Measurements from ENCODE around the gene TP53TG5.

The TP53TG5 gene

GRCh38 chr20:45378191-45378590, at the start of gene TP53TG5:
TP53TG5 (minus strand) TSS chr20:45378325; CDS start chr20:45378236, 89 bp downstream.
- no peak for FAIRE-seq
- no peak for DNase-seq (ENCODE audit: insufficient read length, low spot score)

DNA sequence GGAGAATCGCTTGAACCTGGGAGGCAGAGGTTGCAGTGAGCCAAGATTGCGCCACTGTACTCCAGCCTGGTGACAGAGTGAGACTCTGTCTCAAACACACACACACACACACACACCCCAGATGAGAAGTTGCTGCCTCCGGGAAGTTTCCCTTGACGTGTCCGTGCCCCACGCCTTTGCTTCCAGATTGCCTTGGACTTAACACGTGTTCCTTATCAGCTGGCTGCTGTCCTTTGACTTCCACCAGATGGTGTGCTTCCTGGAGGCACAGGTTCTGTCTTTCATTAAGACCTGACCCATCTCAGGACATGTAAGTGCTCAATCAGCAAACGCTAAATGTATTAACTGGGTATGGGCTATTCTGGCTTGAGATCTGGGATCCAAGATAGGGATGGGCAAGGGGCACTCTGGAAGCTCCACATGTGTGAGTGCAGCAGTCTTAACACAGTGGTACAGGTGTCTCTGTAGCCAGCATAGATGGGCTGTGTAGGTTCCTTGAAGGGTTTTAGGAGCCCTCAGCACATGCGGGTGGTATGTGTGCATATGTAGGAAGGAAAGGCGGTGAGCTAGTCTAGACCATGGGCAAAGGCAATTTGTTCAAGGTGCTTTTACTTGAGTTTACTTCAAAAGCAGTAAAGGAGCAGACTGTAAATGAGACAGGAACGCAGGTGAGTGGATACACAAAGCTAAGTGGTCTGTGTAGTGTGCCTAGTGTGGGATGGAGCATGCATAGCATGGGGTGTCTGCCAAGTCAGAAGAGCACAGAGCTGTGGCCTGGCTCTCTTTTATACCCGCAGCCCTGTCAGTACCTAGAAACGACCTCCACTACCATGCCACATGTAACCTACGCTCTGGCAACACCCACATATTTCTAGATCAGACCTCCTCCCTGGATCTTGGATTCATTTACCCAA, 49.4 kb upstream of the TP53TG5 start:
- FAIRE-seq (no peak), DNase-seq (ENCODE audit: insufficient read length, low spot score) (no peak)

- FAIRE-seq (no peak), DNase-seq (ENCODE audit: insufficient read length, low spot score) (no peak)
Measured at GRCh38 chr20:45426320-45427016, 48.3 kb upstream of the TP53TG5 start.

- FAIRE-seq (no peak), DNase-seq (ENCODE audit: insufficient read length, low spot score) (no peak)
Measured at GRCh38 chr20:45425561-45425960, 47.4 kb upstream of the TP53TG5 start.

- FAIRE-seq (no peak), DNase-seq (ENCODE audit: insufficient read length, low spot score) (no peak)
Measured at GRCh38 chr20:45423700-45424099, 45.6 kb upstream of the TP53TG5 start.

DNA sequence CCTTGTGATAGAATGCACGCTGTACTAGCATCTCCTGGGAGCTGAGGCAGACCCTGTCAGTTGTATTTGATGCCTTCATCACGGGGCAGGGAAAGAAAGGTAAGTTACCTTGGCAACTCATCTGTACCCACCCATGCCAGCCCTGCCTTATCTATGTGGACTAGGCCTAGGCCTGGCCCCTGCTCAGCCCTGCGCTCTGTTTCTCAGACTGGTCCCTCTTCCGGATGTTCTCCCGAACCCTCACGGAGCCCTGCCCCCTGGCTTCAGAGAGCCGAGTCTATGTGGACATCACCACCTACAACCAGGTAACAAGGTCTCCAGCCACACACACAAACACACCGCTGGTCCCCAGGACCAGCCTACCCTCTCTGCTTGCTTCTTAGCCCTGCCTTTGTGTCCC, 42.0 kb upstream of the TP53TG5 start:
- FAIRE-seq, result no peak
- DNase-seq (ENCODE audit: insufficient read length, low spot score), result no peak

GRCh38 chr20:45419188-45420091, 41.3 kb upstream of the TP53TG5 start:
- no peak for DNase-seq (ENCODE audit: insufficient read length, low spot score)
- FAIRE-seq, result no peak

- DNase-seq (ENCODE audit: insufficient read length, low spot score) (no peak), FAIRE-seq (no peak)
Measured at GRCh38 chr20:45416917-45417316, 38.8 kb upstream of the TP53TG5 start.

- FAIRE-seq (peak; percentile 42), DNase-seq (ENCODE audit: insufficient read length, low spot score) (peak; percentile 78)
Measured at GRCh38 chr20:45415822-45416637, 37.9 kb upstream of the TP53TG5 start, which contains the start of gene PIGT. PIGT (plus strand) TSS chr20:45416141; CDS start chr20:45416157, 16 bp downstream.

DNA sequence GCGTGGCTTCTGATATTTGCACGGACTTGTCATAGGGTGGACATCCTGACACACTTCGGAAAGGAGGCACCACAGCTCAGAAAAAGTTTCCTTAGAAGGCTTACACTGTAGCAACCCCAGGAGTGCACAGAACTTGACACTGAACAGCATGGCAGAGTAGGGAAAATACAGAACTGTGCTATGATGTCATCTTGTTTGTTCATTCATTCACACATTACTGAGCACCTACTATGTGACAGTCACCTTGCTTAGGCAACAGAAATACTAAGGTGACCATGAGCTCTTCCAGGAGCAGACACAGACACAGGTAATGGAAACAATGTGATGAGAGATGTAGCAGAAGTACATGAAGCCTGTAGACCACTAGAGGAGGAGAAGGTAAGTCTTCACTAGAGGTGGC, 35.4 kb upstream of the TP53TG5 start:
- no peak for FAIRE-seq

GRCh38 chr20:45412653-45413052, 34.5 kb upstream of the TP53TG5 start:
- FAIRE-seq, result no peak
- DNase-seq (ENCODE audit: insufficient read length, low spot score), result no peak

More for the DNA sequence above, 35.4 kb upstream of the TP53TG5 start:
- no peak for DNase-seq (ENCODE audit: insufficient read length, low spot score)

- DNase-seq (ENCODE audit: insufficient read length, low spot score) (no peak), FAIRE-seq (no peak)
Measured at GRCh38 chr20:45410887-45411286, 32.8 kb upstream of the TP53TG5 start.

DNA sequence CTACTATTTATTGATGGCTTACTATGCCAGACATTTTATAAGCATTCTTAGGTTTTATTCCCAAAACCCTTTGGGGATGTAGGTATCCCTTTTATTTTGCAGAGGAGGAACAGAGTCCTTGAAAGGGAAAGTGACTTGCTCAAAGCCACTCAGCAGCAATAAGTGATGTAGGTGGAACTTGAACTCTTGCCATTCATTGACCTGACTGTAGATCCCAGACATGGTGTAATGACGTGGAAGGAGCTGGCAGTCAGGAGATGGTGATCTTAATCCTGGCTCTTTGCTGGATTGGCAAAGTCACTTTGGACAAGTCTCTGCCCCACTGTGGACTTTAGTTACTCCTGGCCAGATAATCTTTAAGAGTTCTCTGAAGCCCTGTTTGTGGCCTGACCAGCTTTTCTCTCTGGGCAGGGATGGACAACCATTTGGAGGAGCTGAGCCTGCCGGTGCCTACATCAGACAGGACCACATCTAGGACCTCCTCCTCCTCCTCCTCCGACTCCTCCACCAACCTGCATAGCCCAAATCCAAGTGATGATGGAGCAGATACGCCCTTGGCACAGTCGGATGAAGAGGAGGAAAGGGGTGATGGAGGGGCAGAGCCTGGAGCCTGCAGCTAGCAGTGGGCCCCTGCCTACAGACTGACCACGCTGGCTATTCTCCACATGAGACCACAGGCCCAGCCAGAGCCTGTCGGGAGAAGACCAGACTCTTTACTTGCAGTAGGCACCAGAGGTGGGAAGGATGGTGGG, 31.6 kb upstream of the TP53TG5 start:
- no peak for FAIRE-seq
- no peak for DNase-seq (ENCODE audit: insufficient read length, low spot score)

DNA sequence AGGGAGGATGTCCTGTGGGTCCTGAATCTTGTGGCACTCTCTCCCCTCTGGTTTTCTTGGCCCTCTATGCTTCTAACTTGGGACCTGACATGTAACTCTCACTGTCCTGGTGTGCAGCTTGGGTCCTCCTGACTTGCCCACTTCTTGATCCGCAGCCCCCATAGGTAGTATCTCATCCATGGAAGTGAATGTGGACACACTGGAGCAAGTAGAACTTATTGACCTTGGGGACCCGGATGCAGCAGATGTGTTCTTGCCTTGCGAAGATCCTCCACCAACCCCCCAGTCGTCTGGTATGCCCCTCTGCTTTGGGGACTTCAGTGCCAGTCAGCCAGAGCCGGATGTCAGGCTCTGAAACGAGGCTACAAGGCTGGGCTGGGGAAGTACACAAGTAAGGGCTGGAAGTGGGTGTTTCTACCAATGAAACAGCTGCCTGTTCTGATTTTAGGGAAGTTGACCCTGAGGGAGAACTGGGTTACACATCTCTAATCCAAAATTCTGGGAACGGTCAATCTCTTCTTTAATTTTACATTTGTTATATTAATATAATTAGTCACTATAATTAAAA, 30.6 kb upstream of the TP53TG5 start:
- FAIRE-seq (no peak), DNase-seq (ENCODE audit: insufficient read length, low spot score) (no peak)

DNA sequence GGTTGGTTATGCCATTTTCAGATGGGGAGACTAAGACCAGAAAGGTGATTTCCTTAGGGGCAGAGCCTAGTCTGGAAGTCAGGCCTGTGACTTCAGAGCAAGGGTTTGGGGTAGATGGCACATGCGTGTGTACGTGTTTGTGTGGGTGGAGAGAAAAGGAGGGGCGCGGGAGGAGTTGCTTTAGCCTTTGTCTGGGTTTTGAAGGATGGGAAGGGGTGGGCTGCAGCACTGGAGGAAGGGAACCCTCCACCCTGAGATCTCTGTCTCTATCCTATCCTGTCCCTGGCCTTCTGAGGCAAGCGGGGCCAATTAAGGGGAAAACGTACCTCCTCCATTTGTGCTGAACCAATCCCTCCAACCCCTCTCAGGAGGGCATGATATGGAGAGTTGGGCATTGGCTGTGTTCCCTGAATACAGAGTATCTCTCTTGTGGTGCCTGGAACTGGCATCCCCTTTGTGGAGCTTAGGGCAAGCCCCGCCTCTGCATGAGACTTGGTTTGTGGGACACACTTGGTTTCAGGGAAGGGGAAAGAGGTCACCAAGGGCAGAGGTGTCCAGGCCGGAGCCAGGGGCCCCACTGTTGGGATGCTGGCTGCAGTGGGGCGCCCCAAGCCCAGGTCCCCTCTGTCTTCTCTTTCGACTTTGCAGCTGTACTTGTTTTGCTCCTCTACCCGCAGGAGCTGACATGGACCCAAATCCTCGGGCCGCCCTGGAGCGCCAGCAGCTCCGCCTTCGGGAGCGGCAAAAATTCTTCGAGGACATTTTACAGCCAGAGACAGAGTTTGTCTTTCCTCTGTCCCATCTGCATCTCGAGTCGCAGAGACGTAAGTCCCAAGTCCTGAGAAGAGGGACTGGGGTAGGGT, 29.9 kb upstream of the TP53TG5 start, which contains the start of gene DBNDD2:
TSS of gene DBNDD2 (plus strand) at position 507 of the 863 bp plus-strand sequence. CDS start at position 686, 179 bp downstream.
- DNase-seq (ENCODE audit: insufficient read length, low spot score), result no peak
- FAIRE-seq, result no peak

DNA sequence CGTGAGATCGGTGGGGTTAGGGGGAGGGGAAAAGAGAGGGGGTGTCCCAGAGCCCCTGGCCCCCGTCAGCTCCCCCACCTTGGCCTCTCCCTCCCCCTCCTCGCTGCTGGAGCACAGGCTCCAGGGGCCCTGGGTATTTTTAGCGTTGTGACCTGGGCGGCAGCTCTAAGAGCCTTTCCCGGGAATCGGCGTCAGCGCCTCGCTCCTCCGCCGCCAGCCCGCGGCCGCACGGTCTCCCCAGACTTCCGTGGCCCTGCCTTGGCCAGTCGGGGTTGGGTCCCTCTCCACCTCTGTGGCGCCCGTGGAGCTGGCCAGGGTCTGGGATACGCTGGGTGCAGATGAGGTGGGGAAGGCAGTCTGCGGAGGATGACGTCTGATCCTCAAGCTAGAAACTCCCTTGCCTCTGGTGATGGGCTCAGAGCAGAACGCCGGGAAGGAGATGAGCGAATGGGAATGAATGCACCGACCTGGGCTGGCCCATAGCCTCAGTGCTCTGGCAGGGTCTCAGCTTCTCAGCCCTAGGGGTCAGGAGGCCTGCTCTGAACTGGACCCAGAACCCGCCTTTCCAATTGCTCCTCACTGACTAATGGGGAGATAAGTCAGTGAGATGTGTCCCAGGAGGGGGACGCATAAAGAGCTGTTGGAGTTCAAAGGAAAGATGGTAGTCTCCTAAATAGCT, 29.1 kb upstream of the TP53TG5 start:
- FAIRE-seq (no peak), DNase-seq (ENCODE audit: insufficient read length, low spot score) (no peak)
